Naive thymus-derived CD4-positive, alpha-beta T cell (primary cell): ENCODE results near the gene ALDH2. TPM values are rescaled to one million over a fixed set of nuclear protein-coding genes. Genes with fewer than 3 reads are reported as not detected.
"Not testable (repeated sequence)": the region's sequence is repeated elsewhere in the genome, so short reads cannot be mapped to it uniquely, and the experiment has no call there.

ENCODE experiments used
- ATAC-seq: fragments of 150-1000 bp; cut with Tn5 transposase; 2 replicates; pipeline ENCODE4 v1.10.0; 2021; ENCODE audit warnings: mild to moderate bottlenecking, moderate library complexity
- CTCF ChIA-PET: fragments of 350-600 bp; sonication (Branson Sonifier 250); formaldehyde crosslinking; loops from one replicate; lab custom pipeline; 2021; ENCODE audit warnings: antibody characterized with exemption; lab: Charles Lee
- POLR2A ChIA-PET: fragments of 350-600 bp; sonication (Branson Sonifier 250); formaldehyde crosslinking; loops from one replicate; lab custom pipeline; 2021; ENCODE audit warnings: antibody characterized with exemption, inconsistent platforms; lab: Charles Lee
- DNase-seq, 9 donors: peaks; one replicate each; pipeline versions ENCODE4 v3.0.0 to v3.0.0-alpha.2; 2020 to 2022; ENCODE audit warnings: mixed read lengths in 1 of 9
- H3K27ac ChIP-seq: one replicate; pipeline ENCODE4 v1.7.0; 2013; ENCODE audit warnings: mild to moderate bottlenecking, low read depth, low read length, moderate library complexity
- H3K27me3 ChIP-seq, 2 donors: one replicate each; pipeline ENCODE4 v1.7.0; 2013; ENCODE audit warnings: low read length in 2 of 2, mild to moderate bottlenecking in 2 of 2, moderate library complexity in 2 of 2; ENCODE audit not compliant: control insufficient read depth in 2 of 2, insufficient read depth in 2 of 2
- H3K36me3 ChIP-seq, 3 experiments: 1 replicate in 2 of 3; 2 replicates in 1 of 3; pipeline ENCODE4 v1.7.0; 2013; ENCODE audit warnings: low read length in 3 of 3, mild to moderate bottlenecking in 3 of 3, moderate library complexity in 1 of 3; ENCODE audit not compliant: insufficient read depth in 3 of 3, control insufficient read depth in 2 of 3
- H3K4me1 ChIP-seq, 2 donors: one replicate each; pipeline ENCODE4 v1.7.0; 2013; ENCODE audit warnings: low read length in 2 of 2, mild to moderate bottlenecking in 2 of 2, moderate library complexity in 1 of 2; ENCODE audit not compliant: control insufficient read depth in 2 of 2, insufficient read depth in 2 of 2
- H3K4me3 ChIP-seq: 2 replicates; pipeline ENCODE4 v1.7.0; 2013; ENCODE audit warnings: mild to moderate bottlenecking, low read length
- H3K9me3 ChIP-seq, 3 experiments: 1 replicate in 2 of 3; 2 replicates in 1 of 3; pipeline ENCODE4 v1.7.0; 2013; ENCODE audit warnings: low read length in 3 of 3; ENCODE audit not compliant: control insufficient read depth in 2 of 3
- H3K27ac Mint-ChIP-seq, 9 donors: one replicate each; pipeline ENCODE4 v1.8.0; 2020 to 2022; ENCODE audit warnings: mixed read lengths in 9 of 9, mild to moderate bottlenecking in 8 of 9, moderate library complexity in 5 of 9, inconsistent platforms in 2 of 9
- H3K27me3 Mint-ChIP-seq, 5 donors: one replicate each; pipeline ENCODE4 v1.8.0; 2021 to 2022; ENCODE audit warnings: mixed read lengths in 5 of 5, mild to moderate bottlenecking in 1 of 5
- H3K36me3 Mint-ChIP-seq, 5 donors: one replicate each; pipeline ENCODE4 v1.8.0; 2020 to 2022; ENCODE audit warnings: mixed read lengths in 5 of 5, mild to moderate bottlenecking in 3 of 5, inconsistent platforms in 1 of 5
- H3K4me1 Mint-ChIP-seq, 7 donors: one replicate each; pipeline ENCODE4 v1.8.0; 2020 to 2022; ENCODE audit warnings: mixed read lengths in 7 of 7, mild to moderate bottlenecking in 3 of 7, inconsistent platforms in 1 of 7
- H3K4me3 Mint-ChIP-seq, 10 donors: one replicate each; pipeline ENCODE4 v1.8.0; 2020 to 2022; ENCODE audit warnings: mild to moderate bottlenecking in 10 of 10, mixed read lengths in 10 of 10, moderate library complexity in 6 of 10, inconsistent platforms in 2 of 10
- H3K9me3 Mint-ChIP-seq, 11 donors: one replicate each; pipeline ENCODE4 v1.8.0; 2020 to 2022; ENCODE audit warnings: mixed read lengths in 11 of 11, mild to moderate bottlenecking in 4 of 11, inconsistent platforms in 1 of 11, moderate library complexity in 1 of 11
- intact Hi-C, 2 donors: fragments of 100-400 bp; cut with micrococcal nuclease; formaldehyde crosslinking; loops; one replicate each; pipeline ENCODE4 v1.15.1; 2023
- polyA plus RNA-seq, 2 donors: library from polyadenylated mRNA; unstranded; fragments of 300-500 nt; fragmentation: Illumina TruSeq; gene quantifications; one replicate each; pipeline ENCODE4 v1.2.3, GENCODE V29; 2021
- total RNA-seq, 6 experiments: library from RNA in 5 of 6; stranded (reverse) in 5 of 6; gene quantifications; 1 replicate in 5 of 6; 2 replicates in 1 of 6; pipeline ENCODE4 v1.2.3 and lab custom pipeline; 2021 to 2026

The ALDH2 gene
- total and polyA plus RNA-seq, 7 experiments from 2014 or later, result 0.46 to 69.3 (median 3.3) TPM

- Histone ChIP-seq H3K4me3 (no peak overlapping the region), H3K4me1 (peaks cover 0 to 3% of the 10 kb centered on the region in 2 donors), H3K36me3 (no peaks in the 10 kb centered on the region), H3K27me3 (no peaks in the 10 kb centered on the region), H3K9me3 (no peaks in the 10 kb centered on the region), H3K27ac (no peak overlapping the region)
- peaks cover 0 to 4% (median 0%) of the 10 kb centered on the region in 5 donors for H3K36me3 Mint-ChIP-seq
- DNase-seq (no peak), ATAC-seq (no peak)
- H3K27ac Mint-ChIP-seq, result no peak overlapping the region
- H3K9me3 Mint-ChIP-seq, result peaks cover 0 to 5% (median 0%) of the 10 kb centered on the region in 11 donors
- H3K27me3 Mint-ChIP-seq, result peaks cover 7 to 37% (median 13%) of the 10 kb centered on the region in 5 donors
- intact Hi-C loops, result no loop called here
- ChIA-PET CTCF (no interaction called here), POLR2A (no interaction called here)
- peaks cover under 1 to 3% (median 2%) of the 10 kb centered on the region in 7 donors for H3K4me1 Mint-ChIP-seq
- H3K4me3 Mint-ChIP-seq, result no peak overlapping the region
These were observed 51.6 kb downstream of the ALDH2 start for GRCh38 chr12:111818340-111818739.

GRCh38 chr12:111819191-111820158 is 52.7 kb downstream of the ALDH2 start:
- Mint-ChIP-seq H3K4me3 (no peak overlapping the region), H3K4me1 (peaks cover 0 to 2% (median 0%) of the 10 kb centered on the region in 7 donors), H3K27me3 (peaks cover 4 to 47% (median 13%) of the 10 kb centered on the region in 5 donors), H3K9me3 (peaks cover 0 to 5% (median 0%) of the 10 kb centered on the region in 11 donors), H3K36me3 (peaks cover 0 to 3% (median 0%) of the 10 kb centered on the region in 5 donors), H3K27ac (peak overlapping the region in 1 of 9 donors; percentile 40)
- no peak for ATAC-seq
- DNase-seq, result no peak
- no peaks in the 10 kb centered on the region for H3K4me1 ChIP-seq
- intact Hi-C loops, result loop anchor here in 1 of 2 donors (5.0 kb wide), 1 partner anchor 193 kb away; the partner anchor contains the start of genes ERP29 and TMEM116
- no peak overlapping the region for H3K27ac ChIP-seq
- H3K36me3 ChIP-seq, result no peaks in the 10 kb centered on the region
- H3K9me3 ChIP-seq, result no peaks in the 10 kb centered on the region
- H3K4me3 ChIP-seq, result no peak overlapping the region
- no peaks in the 10 kb centered on the region for H3K27me3 ChIP-seq
- CTCF ChIA-PET, result no interaction called here
- POLR2A ChIA-PET, result interaction anchor here (1.2 kb wide), 1 partner anchor 22 kb away, joined by 4 read pairs; the partner anchor contains the start of gene MAPKAPK5

GRCh38 chr12:111820828-111821227 is 54.1 kb downstream of the ALDH2 start:
- H3K4me3 Mint-ChIP-seq, H3K27ac Mint-ChIP-seq, H3K4me1 Mint-ChIP-seq, DNase-seq, H3K36me3 ChIP-seq, H3K4me3 ChIP-seq, H3K36me3 Mint-ChIP-seq, H3K4me1 ChIP-seq, H3K9me3 Mint-ChIP-seq, ATAC-seq, H3K27me3 ChIP-seq, H3K9me3 ChIP-seq, CTCF ChIA-PET, H3K27ac ChIP-seq: not testable (repeated sequence)
- intact Hi-C loops, result loop anchor here in 1 of 2 donors (5.0 kb wide), 1 partner anchor 191 kb away; the partner anchor contains the start of genes ERP29 and TMEM116
- H3K27me3 Mint-ChIP-seq, result peaks cover 4 to 48% (median 13%) of the 10 kb centered on the region in 5 donors
- POLR2A ChIA-PET, result interaction anchor here (0.6 kb wide), 1 partner anchor 385 kb away, joined by 3 read pairs; no protein-coding TSS in a partner anchor

- Histone ChIP-seq H3K9me3 (no peaks in the 10 kb centered on the region), H3K4me3 (no peak overlapping the region), H3K36me3 (no peaks in the 10 kb centered on the region), H3K4me1 (no peaks in the 10 kb centered on the region), H3K27ac (no peak overlapping the region), H3K27me3 (no peaks in the 10 kb centered on the region)
- Mint-ChIP-seq H3K4me3 (no peak overlapping the region), H3K4me1 (peaks cover 0 to 2% (median 0%) of the 10 kb centered on the region in 7 donors), H3K27ac (no peak overlapping the region), H3K9me3 (peaks cover 0 to 5% (median 0%) of the 10 kb centered on the region in 11 donors), H3K36me3 (peaks cover 0 to 3% (median 0%) of the 10 kb centered on the region in 5 donors), H3K27me3 (peaks cover 4 to 46% (median 13%) of the 10 kb centered on the region in 5 donors)
- CTCF ChIA-PET, result interaction anchor here (1.4 kb wide), 1 partner anchor 18 kb away, joined by 3 read pairs; no protein-coding TSS in a partner anchor
- no peak for ATAC-seq
- POLR2A ChIA-PET, result interaction anchor here (1.2 kb wide), 1 partner anchor 19 kb away, joined by 4 read pairs; the partner anchor contains the start of gene MAPKAPK5
- intact Hi-C loops, result loop anchor here in 1 of 2 donors (5.0 kb wide), 1 partner anchor 189 kb away; the partner anchor contains the start of genes ERP29 and TMEM116
- no peak for DNase-seq
These were observed 56.2 kb downstream of the ALDH2 start for GRCh38 chr12:111822886-111823285.

- no peaks in the 10 kb centered on the region for H3K27me3 ChIP-seq
- no peak overlapping the region for H3K27ac ChIP-seq
- H3K36me3 ChIP-seq, result no peaks in the 10 kb centered on the region
- peaks cover 0 to 2% (median 0%) of the 10 kb centered on the region in 7 donors for H3K4me1 Mint-ChIP-seq
- no peak overlapping the region for H3K4me3 ChIP-seq
- H3K27ac Mint-ChIP-seq, result no peak overlapping the region
- CTCF ChIA-PET, result interaction anchor here (0.6 kb wide), 1 partner anchor 497 kb away, joined by 4 read pairs; no protein-coding TSS in a partner anchor
- no peak overlapping the region for H3K4me3 Mint-ChIP-seq
- peaks cover 4 to 44% (median 13%) of the 10 kb centered on the region in 5 donors for H3K27me3 Mint-ChIP-seq
- no peaks in the 10 kb centered on the region for H3K9me3 ChIP-seq
- POLR2A ChIA-PET, result interaction anchor here (0.7 kb wide), 1 partner anchor 18 kb away, joined by 3 read pairs; the partner anchor contains the start of gene MAPKAPK5
- intact Hi-C loops, result loop anchor here (1.0 to 5.0 kb wide), 3 partner anchors 188 to 563 kb away; partner anchors contain the start of genes ERP29 (in 1 of the 2) and TMEM116 (in 1 of the 2)
- DNase-seq (no peak), ATAC-seq (no peak)
- H3K36me3 Mint-ChIP-seq, result peaks cover 0 to 3% (median 0%) of the 10 kb centered on the region in 5 donors
- no peaks in the 10 kb centered on the region for H3K4me1 ChIP-seq
- H3K9me3 Mint-ChIP-seq, result peaks cover 0 to 5% (median 0%) of the 10 kb centered on the region in 11 donors
These were observed 57.2 kb downstream of the ALDH2 start for GRCh38 chr12:111823891-111824290.

- H3K4me3 ChIP-seq, H3K27ac ChIP-seq, H3K4me1 Mint-ChIP-seq, H3K36me3 Mint-ChIP-seq, H3K9me3 Mint-ChIP-seq, H3K36me3 ChIP-seq, H3K4me1 ChIP-seq, H3K9me3 ChIP-seq, CTCF ChIA-PET, ATAC-seq, H3K27ac Mint-ChIP-seq, POLR2A ChIA-PET, H3K27me3 ChIP-seq, H3K4me3 Mint-ChIP-seq: not testable (repeated sequence)
- DNase-seq, result peak in 3 of 9 donors; percentile 14 to 24 (median 21)
- H3K27me3 Mint-ChIP-seq, result peaks cover 4 to 44% (median 13%) of the 10 kb centered on the region in 5 donors
- intact Hi-C loops, result loop anchor here (1.0 to 5.0 kb wide), 3 partner anchors 188 to 563 kb away; partner anchors contain the start of genes ERP29 (in 1 of the 2) and TMEM116 (in 1 of the 2)
These were observed 57.6 kb downstream of the ALDH2 start for GRCh38 chr12:111824312-111824711.
